K562 treated with DMSO at 1 percent for 4 hours (cell line): ENCODE measurements around the gene PTPN9. TPM values are rescaled to one million over a fixed set of nuclear protein-coding genes. Genes with fewer than 3 reads are reported as not detected.

ENCODE experiments used
- total RNA-seq: library from RNA; unstranded; fragments of 300-600 nt; gene quantifications from 2 replicates; pipeline ENCODE4 v1.2.3, GENCODE V29; 2022; ENCODE audit not compliant: insufficient read depth

Gene PTPN9
- total RNA-seq = 16.3 and 17.5 TPM in 2 replicates

GRCh38 chr15:75578948-75579920 lies at the start of gene PTPN9:
PTPN9 (minus strand) TSS chr15:75579315; CDS start chr15:75578776, 539 bp downstream.

GRCh38 chr15:75625542-75626347 lies 46.6 kb upstream of the PTPN9 start, which contains the start of gene SNUPN:
SNUPN (minus strand) TSS chr15:75625725; CDS start chr15:75621051, 4,674 bp downstream.

GRCh38 chr15:75451674-75452363 lies 127.3 kb downstream of the PTPN9 start, which contains the start of gene SIN3A:
SIN3A (minus strand) TSS chr15:75451690; CDS start chr15:75430375, 21,315 bp downstream.

Other genes starting within 250 kb of the PTPN9 start
- 61.9 and 90.7 TPM in 2 replicates for gene COMMD4, start 243.3 kb downstream of the PTPN9 start, total RNA-seq
- gene NEIL1, start 232.3 kb downstream of the PTPN9 start, total RNA-seq = 2.9 and 10.0 TPM in 2 replicates
- gene MAN2C1, start 210.7 kb downstream of the PTPN9 start, total RNA-seq = 57.8 and 70.2 TPM in 2 replicates
- gene SIN3A, start 127.6 kb downstream of the PTPN9 start, total RNA-seq = 15.3 and 17.8 TPM in 2 replicates
- gene SNUPN, start 46.4 kb upstream of the PTPN9 start, total RNA-seq = 13.2 and 16.3 TPM in 2 replicates
- 150 and 174 TPM in 2 replicates for gene IMP3, start 60.9 kb upstream of the PTPN9 start, total RNA-seq
- 6.6 and 10.6 TPM in 2 replicates for gene SNX33, start 68.6 kb upstream of the PTPN9 start, total RNA-seq
- gene CSPG4, start 133.5 kb upstream of the PTPN9 start, total RNA-seq = 0.27 and 0.64 TPM in 2 replicates